T-helper 9 cell (primary cell): Measurements from ENCODE around the gene IQSEC1.

Source experiments
- DNase-seq: peaks from one replicate; pipeline ENCODE4 v3.0.0-alpha.2; 2020
- total RNA-seq, 2 donors: gene quantifications; one replicate each; lab custom pipeline; 2026; lab: John Stamatoyannopoulos, UW

The IQSEC1 gene
- 61.3 to 132 reads per million in 2 donors for total RNA-seq

DNA sequence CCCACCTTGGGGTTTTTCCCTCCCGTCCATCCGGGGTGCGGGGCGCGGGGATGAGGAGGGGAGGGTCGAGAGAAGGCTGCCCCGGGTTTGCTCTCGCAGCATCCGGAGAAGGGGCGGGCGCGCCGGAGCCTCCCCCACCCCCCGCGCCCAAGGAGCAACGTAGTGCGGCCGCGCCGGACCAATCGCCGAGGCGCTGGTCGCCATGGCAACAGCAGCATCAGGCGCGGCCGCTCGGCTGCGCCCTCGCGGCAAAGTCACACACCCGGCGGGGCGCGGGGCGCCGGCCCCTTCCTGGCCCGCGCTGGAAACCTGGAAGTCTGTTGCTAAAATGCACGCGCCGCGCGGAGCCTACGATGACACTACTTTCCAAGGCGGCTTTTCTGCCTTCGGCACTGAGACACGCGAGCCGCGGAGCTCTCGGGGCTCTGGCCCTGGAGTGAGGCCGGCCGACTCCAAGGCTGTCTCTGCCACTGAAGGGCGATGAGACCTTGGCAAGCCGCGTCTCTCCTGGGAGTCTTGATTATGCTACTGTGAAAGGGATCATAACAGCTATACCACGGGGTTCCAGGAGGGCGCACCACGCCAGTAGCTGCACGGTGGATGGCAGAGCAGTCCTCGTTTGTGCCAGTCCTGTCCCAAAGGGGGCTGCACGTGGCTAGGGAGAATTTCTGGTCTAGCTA lies at the start of gene IQSEC1:
Gene IQSEC1, minus strand, starts transcription at position 104 of the 680 bp plus-strand sequence. CDS start 415 bp downstream, outside the sequence.
- DNase-seq = peak; percentile 70

DNA sequence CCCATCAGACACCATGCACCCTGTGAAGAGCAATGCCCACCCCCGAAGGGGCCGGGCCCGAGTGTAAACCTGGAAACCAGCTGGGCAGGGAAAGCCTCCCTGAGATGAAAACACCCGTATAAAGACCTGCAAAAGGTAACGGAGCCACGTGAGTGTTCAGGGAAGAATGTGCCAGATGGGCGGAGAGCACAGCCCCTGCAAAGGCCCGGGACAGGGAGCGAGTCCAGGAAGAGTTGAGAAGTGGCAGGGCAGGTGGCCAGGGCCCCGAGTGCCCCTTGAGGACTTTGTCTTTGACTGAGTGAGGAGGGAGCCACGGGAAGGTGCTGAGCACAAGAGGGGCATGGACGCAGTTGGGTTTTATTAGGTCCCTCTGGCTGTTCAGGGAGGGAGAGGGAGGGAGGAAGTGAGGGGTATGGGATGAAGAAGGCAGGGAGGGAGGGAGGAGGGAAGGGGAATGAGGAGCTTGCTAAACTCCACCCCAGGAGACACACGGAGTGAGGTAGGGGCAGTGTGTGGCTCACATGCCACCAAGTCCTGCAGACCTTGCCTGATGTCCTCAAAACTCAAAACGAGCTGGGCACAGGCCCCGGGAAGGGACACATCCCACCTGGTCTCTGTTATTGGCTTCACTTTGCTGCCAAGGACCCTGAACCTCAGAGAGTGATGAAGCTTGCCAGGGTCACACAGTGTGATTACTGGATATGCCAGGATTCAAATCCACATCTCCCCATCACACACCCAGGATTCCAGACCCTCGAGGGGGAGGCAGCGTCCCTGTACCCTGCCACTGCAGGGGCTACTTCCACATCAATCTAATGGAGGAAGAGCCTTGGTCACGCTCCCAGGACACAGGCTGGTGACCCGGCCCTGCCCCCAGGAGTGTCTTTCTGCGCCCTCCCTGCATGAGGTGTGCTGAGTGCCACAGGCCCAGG lies 49.1 kb upstream of the IQSEC1 start:
- DNase-seq = no peak

DNA sequence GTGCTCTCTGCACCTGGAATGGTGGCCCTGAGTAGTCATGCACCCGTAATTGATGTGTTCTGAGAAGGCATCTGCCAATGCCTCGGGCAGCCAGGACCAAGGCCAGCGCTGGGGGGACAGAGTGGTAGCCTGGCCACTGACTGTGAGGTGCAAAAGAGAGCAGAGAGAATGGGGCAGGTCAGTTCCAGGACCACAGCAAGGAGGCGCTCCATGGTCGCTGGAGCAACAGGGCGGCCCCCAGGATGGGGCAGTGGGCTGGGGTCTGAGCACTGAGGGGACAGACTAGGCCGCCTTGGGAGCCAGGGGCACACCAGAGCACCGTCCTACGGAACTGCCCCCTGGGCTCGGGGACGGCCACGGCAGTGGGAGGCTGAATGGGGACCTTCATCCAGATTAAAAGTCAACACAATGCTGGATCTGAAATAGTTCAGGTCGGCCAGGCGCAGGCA lies 48.3 kb upstream of the IQSEC1 start:
- DNase-seq = no peak

DNA sequence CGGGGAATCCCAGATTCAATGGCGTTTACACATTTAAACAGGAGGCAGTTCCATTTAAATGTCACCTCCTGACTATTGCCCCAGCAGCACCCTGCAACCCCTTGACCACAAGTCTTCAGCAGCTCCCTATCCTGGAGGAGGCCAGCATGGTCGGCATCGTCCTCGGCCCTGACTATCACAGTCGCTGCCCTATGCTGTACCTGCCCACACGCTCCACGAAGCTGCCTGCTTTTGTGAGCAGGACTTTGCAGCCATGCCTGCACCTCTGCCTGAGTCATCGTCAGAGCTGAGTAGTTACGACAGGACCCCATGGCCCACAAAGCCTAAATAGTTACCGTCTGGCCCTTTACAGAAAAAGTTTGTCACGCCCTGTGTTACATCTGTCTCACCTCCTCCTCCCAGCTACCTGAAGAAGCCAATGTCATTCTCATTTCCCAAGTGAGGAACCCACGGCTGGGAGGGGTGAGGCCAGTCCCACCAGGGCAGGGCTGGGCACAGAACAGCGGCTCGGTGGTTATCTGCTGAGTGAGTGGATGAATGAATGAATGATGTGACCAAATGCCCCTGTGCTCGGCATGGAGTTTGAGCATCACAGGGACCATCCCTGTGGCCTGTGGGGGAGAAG lies 47.8 kb upstream of the IQSEC1 start:
- no peak for DNase-seq

DNA sequence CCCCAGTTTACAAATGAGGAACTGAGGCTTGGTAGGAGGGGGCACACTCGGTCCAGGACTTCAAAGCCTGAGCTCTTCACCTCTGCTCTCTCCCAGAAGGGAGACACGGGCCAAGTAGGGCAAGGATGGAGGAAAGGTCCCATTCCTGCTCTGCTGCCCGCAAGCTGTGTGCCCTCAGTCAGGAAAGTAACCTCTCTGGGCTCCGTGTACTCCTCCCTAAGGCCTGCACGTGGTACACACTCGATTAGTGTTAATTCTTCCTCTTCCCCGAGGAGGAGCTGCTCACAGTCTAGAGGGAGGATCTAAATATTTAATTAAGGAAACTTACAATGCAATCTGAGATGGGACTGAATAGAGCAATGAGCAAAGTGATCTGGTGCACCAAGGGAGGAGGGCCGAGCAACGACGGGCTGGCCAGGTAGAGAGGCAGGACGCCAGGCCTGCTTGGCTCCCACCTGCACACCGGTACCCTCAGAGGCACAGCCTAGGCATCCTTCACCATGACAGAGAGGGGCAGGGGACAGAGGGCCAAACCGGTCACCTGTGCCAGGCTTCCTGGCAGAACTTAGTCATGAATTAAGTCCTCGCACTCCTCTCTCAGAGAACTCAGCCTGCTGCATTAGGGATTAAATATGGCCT lies 47.2 kb upstream of the IQSEC1 start:
- DNase-seq = no peak

DNA sequence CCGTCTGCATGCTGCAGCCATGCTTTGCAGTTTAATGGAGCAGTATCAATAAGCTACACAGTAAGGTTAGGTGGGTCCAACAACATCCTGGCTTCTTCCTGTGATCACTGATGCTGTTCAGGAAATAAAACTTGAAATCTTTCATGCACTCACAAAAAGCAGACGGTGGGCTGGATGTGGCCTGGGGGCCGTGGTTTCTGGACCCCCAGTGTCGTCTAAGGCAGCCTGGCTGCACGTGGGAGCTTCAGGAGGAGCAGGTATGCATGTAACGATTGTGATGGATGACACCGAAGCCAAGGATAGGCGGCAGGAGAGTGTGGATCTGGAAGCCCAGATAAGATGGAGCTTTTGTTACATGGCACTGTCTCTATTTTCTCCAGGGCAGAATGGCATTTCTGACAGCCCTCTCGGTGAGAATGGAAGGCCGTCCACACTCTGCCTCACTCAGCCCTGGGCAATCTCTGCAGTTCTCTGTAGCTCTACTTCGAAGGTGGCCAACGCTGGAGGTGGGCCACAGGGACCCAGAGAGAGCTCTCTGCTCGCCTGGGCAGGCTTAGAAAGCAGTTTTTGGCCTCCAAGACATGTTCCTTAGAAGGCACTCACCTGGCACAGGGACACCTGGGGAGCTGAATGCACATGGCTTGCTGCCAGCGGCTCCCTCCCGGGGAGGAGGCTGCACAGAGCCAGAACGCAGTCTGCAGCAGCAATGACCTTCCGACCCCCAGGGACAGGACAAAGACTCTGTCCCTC lies 46.4 kb upstream of the IQSEC1 start:
- no peak for DNase-seq

DNA sequence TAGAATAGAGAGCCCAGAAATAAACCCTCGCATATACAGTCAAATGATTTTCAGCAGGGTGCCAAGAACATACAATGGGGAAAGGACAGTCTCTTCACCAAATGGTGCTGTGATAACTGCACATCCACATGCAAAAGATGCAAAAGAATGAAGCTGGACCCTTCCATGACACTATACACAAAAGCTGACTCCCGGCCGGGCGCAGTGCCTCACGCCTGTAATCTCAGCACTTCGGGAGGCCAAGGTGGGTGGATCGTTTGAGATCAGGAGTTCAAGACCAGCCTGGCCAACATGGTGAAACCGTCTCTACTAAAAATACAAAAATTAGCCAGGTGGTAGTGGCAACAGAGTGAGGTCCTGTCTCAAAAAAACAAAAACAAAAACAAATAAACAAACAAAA lies 43.2 kb upstream of the IQSEC1 start:
- DNase-seq = no peak

DNA sequence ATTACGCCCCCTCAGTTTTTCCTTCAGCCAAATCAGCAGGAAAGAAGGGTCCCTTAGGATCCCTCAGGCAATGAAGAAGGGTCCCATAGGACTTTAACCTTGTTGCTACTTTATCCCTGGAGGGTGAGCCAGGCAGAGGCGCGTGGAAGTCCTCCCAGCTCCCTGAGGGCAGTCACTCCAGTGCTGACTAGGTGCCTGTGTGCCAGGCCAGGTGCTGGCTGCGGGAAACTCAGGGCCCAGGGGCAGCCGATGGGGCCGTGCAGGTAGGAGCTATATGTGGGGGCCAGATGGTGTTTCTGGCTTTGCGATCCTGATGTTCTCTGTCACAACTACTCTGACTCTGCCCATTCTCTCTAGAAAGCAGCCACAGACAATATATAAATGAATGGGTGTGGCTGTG lies 42.8 kb upstream of the IQSEC1 start:
- no peak for DNase-seq

DNA sequence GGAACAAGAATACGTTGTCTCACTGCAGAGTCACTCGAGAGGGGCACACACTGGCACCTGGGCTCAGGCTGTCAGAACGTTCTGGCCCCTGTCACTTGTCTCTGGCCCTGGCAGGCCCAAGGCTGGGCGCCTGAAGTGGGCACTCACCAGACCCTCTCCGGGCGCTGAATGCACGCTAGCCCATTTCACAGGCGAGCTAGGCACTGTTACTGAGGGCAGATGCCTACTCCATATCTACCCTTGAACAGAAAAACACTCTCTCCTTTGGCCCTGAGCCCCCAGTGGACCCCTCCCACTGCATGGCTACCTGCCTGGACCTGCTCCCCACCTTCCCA lies 42.3 kb upstream of the IQSEC1 start:
- no peak for DNase-seq

DNA sequence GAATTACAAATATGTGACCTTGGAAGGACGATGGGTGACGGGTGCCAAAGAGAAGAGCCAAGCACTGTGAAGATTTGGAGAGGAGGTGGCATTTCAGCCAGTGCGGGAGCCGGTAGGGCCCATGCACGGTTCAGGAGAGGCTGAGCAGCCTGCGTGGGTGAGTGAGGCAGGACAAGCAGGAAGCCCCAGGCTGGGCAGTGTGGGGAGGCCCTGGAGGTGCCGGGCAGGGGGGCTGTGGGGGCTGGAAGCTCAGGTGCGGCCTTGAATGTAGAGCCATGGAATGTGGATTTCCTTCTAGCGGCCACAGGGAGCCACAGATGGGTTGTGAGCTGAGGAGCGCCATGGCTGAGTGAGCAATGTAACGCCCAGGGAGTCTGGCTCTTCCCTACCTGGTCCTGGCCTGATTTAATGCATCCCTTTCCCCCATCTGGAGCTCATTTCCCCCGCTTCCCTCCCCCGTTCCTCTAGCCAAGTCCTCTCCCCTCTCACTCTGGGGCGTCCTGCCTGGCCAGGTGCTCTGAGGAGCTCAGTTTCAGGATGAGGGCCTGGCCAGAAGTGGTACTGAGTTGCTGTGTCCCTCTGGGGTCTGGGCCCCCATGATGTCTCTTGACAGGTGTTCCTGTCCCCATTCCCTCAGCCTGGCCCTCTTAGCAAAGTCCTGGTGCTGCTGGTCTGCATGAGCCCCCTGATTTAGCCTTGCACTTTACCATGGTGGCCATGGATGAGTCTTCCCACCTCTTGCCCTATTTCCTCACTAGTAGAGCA lies 41.8 kb upstream of the IQSEC1 start:
- DNase-seq = no peak

DNA sequence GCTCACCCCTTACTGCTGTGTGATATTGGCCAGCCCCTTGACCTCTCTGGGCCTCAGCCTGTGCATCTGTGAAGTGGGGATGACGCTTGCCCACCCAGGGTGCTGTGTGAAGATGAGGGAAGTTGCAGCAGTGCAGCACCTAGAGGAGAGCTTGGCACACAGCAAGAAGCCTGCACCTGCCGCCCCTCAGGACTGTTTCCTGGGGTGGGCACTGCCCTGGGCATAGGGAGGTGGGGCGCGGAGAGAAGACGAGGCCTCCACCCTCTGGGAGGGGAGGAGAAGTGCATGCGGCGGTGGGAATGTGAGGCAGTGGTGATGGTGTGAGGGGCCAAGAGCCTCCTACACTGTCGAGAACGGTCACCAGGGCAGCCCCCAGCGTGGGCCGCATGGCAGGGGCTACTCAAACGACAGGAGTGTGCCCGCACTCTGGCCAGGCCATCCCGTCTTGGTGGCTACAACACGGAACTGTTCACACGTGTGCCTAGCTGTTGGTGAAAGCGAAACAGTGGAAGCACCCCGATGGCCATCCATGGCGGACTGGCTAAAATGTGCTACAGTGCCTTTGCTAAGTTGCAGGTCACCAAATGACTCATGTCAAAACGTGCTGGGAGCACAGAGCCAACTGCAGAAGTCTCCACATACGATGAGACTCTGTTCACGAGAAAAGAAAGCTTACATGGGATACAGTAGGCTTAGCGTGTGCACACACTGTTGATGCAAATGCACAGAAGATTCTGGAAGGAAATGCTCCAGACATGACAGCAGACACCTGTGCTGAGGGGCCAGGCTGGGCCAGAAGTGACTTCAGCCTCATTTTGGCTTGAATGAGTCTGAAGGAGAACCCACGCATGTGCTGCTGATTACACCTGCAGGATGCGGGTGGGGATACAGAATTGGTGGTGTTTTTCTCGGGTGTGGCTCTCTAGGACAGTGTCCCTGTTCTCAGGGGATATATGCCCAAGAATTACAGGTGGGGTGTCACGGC lies 40.4 kb upstream of the IQSEC1 start:
- no peak for DNase-seq

DNA sequence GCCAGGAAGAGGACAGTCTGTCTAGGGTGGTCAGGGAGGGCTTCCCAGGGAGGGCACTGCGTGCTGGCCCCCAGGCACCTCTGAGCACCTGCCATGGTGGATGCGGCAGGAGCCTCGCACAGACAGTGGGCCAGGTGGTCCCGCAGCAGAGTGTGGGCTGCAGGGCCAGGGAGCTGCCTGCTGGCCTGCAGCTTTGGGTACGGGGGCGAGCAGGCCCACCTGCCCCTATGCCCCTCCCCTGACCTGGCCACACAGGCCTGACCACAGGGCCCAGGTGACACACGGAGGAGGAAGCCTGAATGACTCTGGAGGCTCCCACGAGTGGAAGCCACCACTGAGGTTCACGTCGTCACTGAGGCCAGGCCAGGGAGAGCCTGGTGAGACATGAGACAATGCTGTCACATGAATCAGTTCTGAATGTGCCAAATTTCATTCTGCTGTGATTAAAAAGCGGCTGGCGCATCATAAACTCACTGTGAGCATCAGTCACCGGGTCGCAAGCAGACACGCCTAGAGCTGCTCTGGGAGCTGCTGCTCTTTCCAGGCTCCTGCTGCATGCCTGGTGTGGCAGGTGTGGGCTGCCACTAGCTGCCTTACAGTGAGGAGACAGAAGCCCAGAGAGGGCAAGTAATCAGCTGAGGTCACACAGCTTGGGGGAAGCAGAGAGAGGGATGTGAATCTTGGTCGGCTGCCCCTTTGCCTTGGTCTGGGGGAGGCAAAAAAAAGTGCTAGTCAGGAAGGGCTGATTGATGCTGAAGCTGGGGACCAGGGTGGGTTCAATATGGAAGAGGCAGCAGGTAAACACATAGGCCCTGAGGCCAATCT lies 39.5 kb upstream of the IQSEC1 start:
- DNase-seq = no peak

DNA sequence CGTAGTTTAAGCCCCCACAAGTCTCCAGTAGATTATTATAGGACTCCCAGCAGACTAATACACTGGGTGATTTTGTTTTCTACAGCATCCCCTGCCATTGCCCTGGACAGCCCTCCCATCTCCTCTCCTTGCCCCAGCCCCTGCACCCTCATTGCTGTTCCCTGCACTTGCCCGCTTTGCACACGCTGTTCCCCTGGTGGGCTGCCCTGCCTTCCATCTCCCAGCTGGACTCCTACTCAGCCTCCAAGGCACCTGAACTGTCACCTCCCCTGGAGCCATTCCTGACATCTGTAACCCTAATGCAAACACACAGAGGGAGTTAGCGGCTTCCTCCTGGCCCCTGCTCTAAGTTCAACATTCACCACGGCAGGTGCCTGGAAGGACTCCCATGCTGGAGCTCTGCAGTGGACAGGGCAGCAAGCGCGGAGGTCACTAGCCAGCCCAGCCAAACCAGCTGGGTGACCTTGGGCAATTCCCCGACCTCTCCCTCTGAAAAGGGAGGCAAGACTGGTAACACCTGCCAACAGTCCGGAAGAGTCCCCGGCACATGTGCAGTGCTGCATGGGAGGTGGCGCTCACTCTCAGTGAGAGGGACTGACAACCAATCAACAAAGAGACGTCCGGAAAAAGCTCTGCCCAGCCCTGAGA lies 38.8 kb upstream of the IQSEC1 start:
- DNase-seq = no peak

DNA sequence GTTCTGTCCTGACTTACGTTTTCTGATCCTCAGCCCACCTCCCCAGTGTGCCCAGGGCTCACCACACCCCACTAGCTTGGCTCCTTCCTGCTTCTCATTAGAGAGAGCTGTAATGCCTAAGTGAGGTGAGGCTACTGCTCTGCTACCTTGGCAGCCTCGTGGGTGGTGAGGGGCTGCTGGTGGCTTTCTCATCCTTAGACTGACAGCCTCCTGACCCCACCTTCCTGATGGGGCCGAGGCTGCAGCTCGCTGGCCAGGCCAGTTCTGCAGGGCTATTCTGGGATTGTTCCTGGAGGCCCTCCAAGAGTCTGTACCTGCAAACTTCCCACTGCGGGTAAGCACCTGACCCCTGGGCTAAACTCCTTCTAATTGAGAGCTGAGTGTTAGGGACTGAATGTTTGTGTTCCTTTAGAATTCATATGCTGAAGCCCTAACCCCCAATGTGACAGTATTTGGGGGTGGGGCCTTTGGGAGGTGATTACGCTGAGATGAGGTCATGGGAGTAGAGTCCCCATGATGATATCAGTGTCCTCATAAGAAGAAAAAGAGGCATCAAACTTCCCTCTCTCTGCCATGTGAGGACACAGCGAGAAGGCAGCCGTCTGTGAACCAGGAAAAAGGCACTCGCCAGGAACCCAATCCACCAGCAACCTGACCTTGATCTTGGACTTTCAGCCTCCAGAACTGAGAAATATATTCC lies 38.1 kb upstream of the IQSEC1 start:
- no peak for DNase-seq

DNA sequence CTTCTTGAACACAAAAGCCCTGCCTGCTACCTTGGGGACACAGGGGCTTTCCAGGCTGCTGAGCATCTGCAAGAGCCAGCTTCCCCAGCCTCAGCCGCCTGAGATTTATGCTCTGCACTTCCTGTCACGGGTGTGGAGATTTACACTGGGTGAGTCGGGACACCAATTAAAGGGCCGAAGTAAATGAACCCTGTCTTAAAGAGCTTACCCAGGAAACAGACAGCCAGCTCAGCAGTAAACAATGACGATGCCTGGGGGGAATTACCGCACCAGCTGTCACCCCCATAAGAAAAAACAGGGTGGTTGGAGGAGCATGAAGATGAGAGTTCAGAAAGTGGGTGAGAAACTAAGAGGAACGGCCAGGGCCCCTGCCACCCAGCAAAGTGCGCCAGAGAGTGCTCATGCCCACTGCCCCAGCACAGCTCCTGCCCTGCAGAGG lies 37.5 kb upstream of the IQSEC1 start:
- DNase-seq = no peak

DNA sequence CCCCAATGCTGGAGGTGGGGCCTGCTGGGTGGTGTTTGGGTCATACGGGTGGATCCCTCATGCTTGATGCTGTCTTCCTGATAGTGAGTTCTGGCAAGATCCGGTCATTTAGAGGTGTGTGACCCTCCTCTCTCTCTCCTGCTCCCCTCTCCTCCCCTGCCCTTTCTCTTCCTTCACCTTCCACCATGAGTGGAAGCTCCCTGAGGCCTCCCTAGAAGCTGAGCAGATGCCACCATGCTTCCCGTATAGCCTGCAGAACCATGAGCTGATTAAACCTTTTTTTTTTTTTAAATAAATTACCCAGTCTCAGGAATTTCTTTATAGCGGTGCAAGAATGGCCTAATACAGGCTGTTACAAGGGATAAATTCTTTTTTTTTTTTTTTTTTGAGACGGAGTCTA lies 36.3 kb upstream of the IQSEC1 start:
- DNase-seq = no peak

DNA sequence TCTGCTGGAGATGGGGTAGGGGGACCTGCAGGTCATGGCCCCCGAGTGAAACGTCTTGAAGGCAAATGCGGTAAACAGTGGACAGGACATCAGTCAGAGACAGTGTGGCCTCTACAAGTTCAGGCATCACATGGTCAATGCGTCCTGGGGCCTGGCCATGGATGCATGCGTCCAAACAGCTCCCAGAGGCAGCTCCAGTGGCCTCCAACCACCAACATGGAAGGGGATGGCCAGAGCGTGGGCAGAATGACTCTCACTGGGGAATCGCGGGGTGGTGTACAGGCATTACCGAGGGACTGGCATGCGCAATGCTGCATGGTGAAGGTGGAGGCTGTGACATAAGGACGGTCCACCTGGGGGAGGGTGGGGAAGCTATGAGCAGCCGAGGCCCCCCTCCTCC lies 35.6 kb upstream of the IQSEC1 start:
- DNase-seq = no peak

DNA sequence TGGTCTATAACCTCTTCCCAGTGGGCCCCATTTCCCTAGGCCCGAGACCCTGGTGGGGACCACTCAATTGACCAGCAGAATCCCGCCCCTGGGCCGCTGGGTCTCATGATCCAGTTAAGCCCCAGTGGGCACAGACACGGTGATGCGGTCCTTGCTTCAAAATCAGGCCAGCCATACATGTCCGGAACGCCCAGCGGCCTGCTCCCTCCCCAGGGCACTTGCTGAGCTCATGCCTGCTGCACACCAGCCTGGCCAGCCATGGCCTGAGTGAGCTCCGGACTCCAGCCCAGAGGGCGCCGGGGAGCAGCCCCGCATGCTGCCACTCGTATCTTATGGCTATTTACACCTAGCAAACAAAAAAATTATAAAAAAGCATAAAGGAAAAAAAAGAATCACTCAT lies 34.4 kb upstream of the IQSEC1 start:
- DNase-seq = no peak
